Measurements from ENCODE around the gene CARD8. TPM values are rescaled to one million over a fixed set of nuclear protein-coding genes. Genes with fewer than 3 reads are reported as not detected.

The CARD8 gene
- total and polyA plus RNA-seq, 2 of the 8 experiments (the other 6 are each of a cell fraction or from before 2014, with no cell fraction given) = 8.9 to 24.4 TPM

- H4K20me1 ChIP-seq (replicated peaks in 1 of 2; ENCODE audit: control insufficient read depth in 1 of 2, insufficient read depth in 2 of 2, low read length in 2 of 2) = peaks cover 2 to 8% of the 10 kb centered on the region in 2 experiments
- no peak for DNase-seq (ENCODE audit: low read depth in 1 of 2, low spot score in 2 of 2)
- no peak overlapping the region for H4K91ac ChIP-seq (replicated peaks; ENCODE audit: insufficient read length, low read length)
- ChIA-PET CTCF (ENCODE audit: partially characterized antibody) (interaction anchor here (1.3 kb wide), 1 partner anchor 61 kb away, joined by 3 read pairs; no protein-coding TSS in a partner anchor), POLR2A (ENCODE audit: partially characterized antibody) (no interaction called here)
- H3K23me2 ChIP-seq (ENCODE audit: low read depth, low read length) = peaks cover 11% of the 10 kb centered on the region
- TF ChIP-seq RAD21 (IDR thresholded peaks at IDR 0.05 in 1 of 2, conservative IDR thresholded peaks at IDR 0.05 in 1 of 2; ENCODE audit: low read depth in 2 of 2, low read length in 2 of 2) = no peak
- TF ChIP-seq NRF1 (IDR thresholded peaks at IDR 0.05; ENCODE audit: low read depth, low read length) = no peak
- peaks cover 5 to 23% (median 11%) of the 10 kb centered on the region in 4 experiments for H3K36me3 ChIP-seq (ENCODE audit: control insufficient read depth in 2 of 4, insufficient read depth in 4 of 4, low read length in 3 of 4)
- peaks cover 6 to 44% of the 10 kb centered on the region in 2 experiments for H3K79me2 ChIP-seq (ENCODE audit: control insufficient read depth in 1 of 2, insufficient read depth in 2 of 2, low read length in 2 of 2)
- peaks cover 8% of the 10 kb centered on the region; the same call in 1 of the 2 replicates for H3K79me1 ChIP-seq (ENCODE audit: low read depth, low read length)
- H3K18ac ChIP-seq (ENCODE audit: extremely low read depth, low read length) = no peak overlapping the region
- no peak overlapping the region for H2BK12ac ChIP-seq (ENCODE audit: low read depth, low read length)
- peak overlapping the region in 1 of 2 experiments; percentile 96; a peak in 1 of 4 replicates for H3K4me2 ChIP-seq (ENCODE audit: insufficient read depth in 1 of 2, low read depth in 2 of 2, low read length in 2 of 2)
- no peak overlapping the region for H4K8ac ChIP-seq (ENCODE audit: extremely low read depth, insufficient read depth, low read length)
- no peak overlapping the region for H2BK5ac ChIP-seq (ENCODE audit: low read depth, low read length)
- peaks cover 0 to 13% (median 6%) of the 10 kb centered on the region in 4 experiments; a peak in 6 of 7 replicates for H3K4me1 ChIP-seq (replicated peaks in 1 of 4; ENCODE audit: control insufficient read depth in 3 of 4, insufficient read depth in 4 of 4, low read length in 3 of 4)
- H3K9me3 ChIP-seq (ENCODE audit: insufficient read depth in 2 of 2, low read depth in 1 of 2, low read length in 1 of 2) = no peaks in the 10 kb centered on the region
- no peak overlapping the region for H2AK5ac ChIP-seq (ENCODE audit: low read depth, low read length)
- no peak overlapping the region for H2AFZ ChIP-seq (ENCODE audit: low read length)
- H3K23ac ChIP-seq (ENCODE audit: insufficient read length) = no peak overlapping the region
- H3K27me3 ChIP-seq (replicated peaks in 1 of 4; ENCODE audit: control insufficient read depth in 3 of 4, extremely low read depth in 1 of 4, insufficient read depth in 3 of 4, low read length in 3 of 4) = no peaks in the 10 kb centered on the region
- H2BK15ac ChIP-seq (ENCODE audit: low read length) = no peak overlapping the region
- H2BK20ac ChIP-seq (ENCODE audit: low read length) = no peak overlapping the region
- no peak overlapping the region for H3K9ac ChIP-seq (replicated peaks in 1 of 4; ENCODE audit: extremely low read depth in 1 of 4, low read depth in 3 of 4, low read length in 3 of 4)
- H3K27ac ChIP-seq (ENCODE audit: low read depth, low read length) = no peak overlapping the region
- H4K5ac ChIP-seq (ENCODE audit: insufficient read length, low read depth, low read length) = no peak overlapping the region
- no peak overlapping the region for H3K4me3 ChIP-seq (ENCODE audit: extremely low read depth in 1 of 4, insufficient read depth in 2 of 4, low read depth in 3 of 4, low read length in 4 of 4)
- no peak overlapping the region for H3K56ac ChIP-seq (replicated peaks; ENCODE audit: insufficient read length, low read depth, low read length)
- H3K4ac ChIP-seq (replicated peaks; ENCODE audit: insufficient read length, low read depth, low read length) = no peak overlapping the region
- 84 to 100% methylated on average over 1 to 5 of the region's 5 CpGs for WGBS, 2 experiments (ENCODE audit: extremely low coverage in 1 of 2, insufficient coverage in 1 of 2, insufficient read length in 1 of 2, insufficient replicate concordance in 2 of 2, low coverage in 1 of 2, low lambda C conversion rate in 2 of 2, missing lambda C conversion rate in 1 of 2)
- H2BK120ac ChIP-seq (replicated peaks; ENCODE audit: low read depth, low read length) = no peak overlapping the region
- H3K14ac ChIP-seq (ENCODE audit: insufficient read length) = no peak overlapping the region
- no peak for FAIRE-seq
Measured at GRCh38 chr19:48168689-48169088, 87.0 kb downstream of the CARD8 start.

Measured in H1 (cell line).